GM23248 (cell line): ENCODE measurements around the gene HIVEP1.

ENCODE experiments used
- EZH2 ChIP-seq: fragments of 200-600 bp; sonication (generic); IDR thresholded peaks from 2 replicates; pipeline ENCODE4 v1.6.1; 2018; ENCODE audit warnings: antibody characterized with exemption, mild to moderate bottlenecking; ENCODE audit not compliant: insufficient read depth, poor library complexity, severe bottlenecking
- EZH2phosphoT487 ChIP-seq: fragments of 200-600 bp; sonication (generic); IDR thresholded peaks from 2 replicates; pipeline ENCODE4 v1.6.1; 2018; ENCODE audit warnings: antibody characterized with exemption, moderate library complexity, mild to moderate bottlenecking, low read depth; ENCODE audit not compliant: insufficient read depth

DNA sequence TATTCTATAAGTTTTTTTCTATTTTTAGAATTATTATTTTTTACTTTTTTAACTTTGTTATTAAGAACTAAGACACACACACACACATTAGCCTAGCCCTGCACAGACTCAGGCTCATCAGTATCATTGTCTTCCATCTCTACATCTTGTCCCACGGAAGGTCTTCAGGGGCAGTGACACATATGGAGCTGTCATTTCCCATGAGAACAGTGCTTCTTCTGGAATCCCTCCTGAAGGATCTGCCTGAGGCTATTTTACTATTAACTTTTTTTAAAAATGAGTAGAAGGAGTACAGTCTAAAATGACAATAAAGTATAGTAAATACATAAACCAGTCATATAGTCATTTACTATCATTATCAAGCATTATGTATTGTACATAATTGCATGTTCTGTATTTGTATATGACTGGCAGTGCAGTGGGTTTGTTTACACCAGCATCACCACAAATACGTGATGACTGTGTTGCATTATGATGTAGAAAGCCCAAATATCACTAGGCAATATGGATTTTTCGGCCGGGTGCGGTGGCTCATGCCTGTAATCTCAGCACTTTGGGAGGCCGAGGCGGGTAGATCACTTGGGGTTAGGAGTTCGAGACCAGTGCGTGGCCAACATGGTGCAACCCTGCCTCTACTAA lies 57.9 kb downstream of the HIVEP1 start:
- no peak for TF ChIP-seq EZH2
- no peak for TF ChIP-seq EZH2phosphoT487
